Measurements from ENCODE around the gene ECEL1.
A peak's percentile ranks its signal among the peaks of the same experiment; 100 is the strongest.
"Not testable (repeated sequence)": the region's sequence is repeated elsewhere in the genome, so short reads cannot be mapped to it uniquely, and the experiment has no call there.

Gene ECEL1

GRCh38 chr2:232487385-232488096 is at the start of gene ECEL1:
Gene ECEL1 (minus strand): TSS chr2:232487834. CDS start chr2:232486653, 1,181 bp downstream.
- no peak for DNase-seq

- DNase-seq, result peak; percentile 11 to 26
These were observed 49.4 kb upstream of the ECEL1 start for GRCh38 chr2:232537079-232537478.

GRCh38 chr2:232535761-232536530 is 48.3 kb upstream of the ECEL1 start:
- no peak for DNase-seq

GRCh38 chr2:232534940-232535651 is 47.5 kb upstream of the ECEL1 start:
- DNase-seq, result no peak

- DNase-seq, result no peak
These were observed 46.5 kb upstream of the ECEL1 start for GRCh38 chr2:232533944-232534710.

GRCh38 chr2:232532821-232533220 is 45.2 kb upstream of the ECEL1 start:
- not testable (repeated sequence) for DNase-seq

GRCh38 chr2:232532419-232532818 is 44.8 kb upstream of the ECEL1 start:
- DNase-seq, result no peak

GRCh38 chr2:232530626-232531260 is 43.1 kb upstream of the ECEL1 start:
- no peak for DNase-seq

- DNase-seq, result no peak
These were observed 42.3 kb upstream of the ECEL1 start for GRCh38 chr2:232529806-232530547.

- DNase-seq, result no peak
These were observed 41.3 kb upstream of the ECEL1 start for GRCh38 chr2:232528746-232529460.

GRCh38 chr2:232527905-232528470 is 40.4 kb upstream of the ECEL1 start:
- no peak for DNase-seq

GRCh38 chr2:232526372-232526941 is 38.8 kb upstream of the ECEL1 start:
- no peak for DNase-seq

- no peak for DNase-seq
These were observed 38.2 kb upstream of the ECEL1 start, which contains the start of gene CHRND for GRCh38 chr2:232525791-232526371. Gene CHRND (plus strand): TSS chr2:232526160. CDS start chr2:232526216, 56 bp downstream.

GRCh38 chr2:232525199-232525598 is 37.6 kb upstream of the ECEL1 start:
- no peak for DNase-seq

- DNase-seq, result no peak
These were observed 37.1 kb upstream of the ECEL1 start for GRCh38 chr2:232524771-232525170.

GRCh38 chr2:232523682-232524597 is 36.3 kb upstream of the ECEL1 start:
- peak in 1 of 2 experiments; percentile 9 for DNase-seq

- no peak for DNase-seq
These were observed 35.7 kb upstream of the ECEL1 start for GRCh38 chr2:232523402-232523681.

- DNase-seq, result no peak
These were observed 35.2 kb upstream of the ECEL1 start for GRCh38 chr2:232522623-232523401.

Measured in AML-193 (cell line).